Kidney (tissue), 22 donors: ENCODE results near the gene RAB19. TPM values are rescaled to one million over a fixed set of nuclear protein-coding genes. Genes with fewer than 3 reads are reported as not detected.

Source experiments
- DNase-seq, 5 donors: peaks; one replicate each; pipeline ENCODE4 v3.0.0-alpha.2; 2013 to 2020
- FAIRE-seq: peaks from 2 replicates; lab custom pipeline; 2012; peaks lifted over from hg19 to GRCh38; lab: Jason Lieb, UNC
- H3K27ac ChIP-seq, 2 donors: one replicate each; pipeline ENCODE4 v1.7.0; 2013; ENCODE audit warnings: low read depth in 2 of 2, low read length in 2 of 2, inconsistent platforms in 1 of 2
- H3K27me3 ChIP-seq: one replicate; pipeline ENCODE4 v1.7.1; 2013; ENCODE audit warnings: low read length, inconsistent platforms; ENCODE audit not compliant: control insufficient read depth, insufficient read depth
- H3K36me3 ChIP-seq, 3 donors: one replicate each; pipeline versions ENCODE4 v1.7.0 to v1.7.1; 2013; ENCODE audit warnings: low read length in 3 of 3, control low read depth in 1 of 3, inconsistent platforms in 1 of 3; ENCODE audit not compliant: insufficient read depth in 3 of 3, control insufficient read depth in 2 of 3
- H3K4me1 ChIP-seq, 3 donors: one replicate each; pipeline versions ENCODE4 v1.7.0 to v1.7.1; 2013; ENCODE audit warnings: low read length in 3 of 3, inconsistent platforms in 1 of 3, low read depth in 1 of 3; ENCODE audit not compliant: control insufficient read depth in 2 of 3, insufficient read depth in 2 of 3
- H3K4me3 ChIP-seq, 3 donors: one replicate each; pipeline versions ENCODE4 v1.7.0 to v1.8.1; 2013; ENCODE audit warnings: low read length in 3 of 3, control low read depth in 1 of 3, inconsistent platforms in 1 of 3
- H3K9ac ChIP-seq, 3 donors: one replicate each; pipeline versions ENCODE4 v1.7.0 to v1.7.1; 2013; ENCODE audit warnings: low read length in 3 of 3, control low read depth in 1 of 3, inconsistent platforms in 1 of 3
- H3K9me3 ChIP-seq, 3 donors: one replicate each; pipeline versions ENCODE4 v1.7.0 to v1.7.1; 2013; ENCODE audit warnings: low read length in 3 of 3, control low read depth in 1 of 3, inconsistent platforms in 1 of 3; ENCODE audit not compliant: control insufficient read depth in 2 of 3, insufficient read depth in 1 of 3
- CTCF ChIP-seq: IDR thresholded peaks from 3 replicates; pipeline ENCODE4 v1.5.1; 2012; ENCODE audit warnings: mild to moderate bottlenecking, moderate library complexity, borderline replicate concordance; ENCODE audit not compliant: insufficient read depth; ENCODE audit errors: extremely low read depth
- intact Hi-C: fragments of 100-400 bp; cut with DNase I; formaldehyde crosslinking; loops from one replicate; pipeline ENCODE4 v1.11.1; 2022
- long read RNA-seq, 10 donors: library from polyadenylated mRNA in 1 of 10; unstranded in 1 of 10; transcript quantifications; one replicate each; pipeline ENCODE4 v2.0.0 and lab custom pipeline, GENCODE V29; 2021 to 2026
- polyA plus RNA-seq: library from polyadenylated mRNA; stranded (reverse); fragments of 350-450 nt; fragmentation: Illumina TruSeq; extraction: RNeasy Lipid Tissue Mini Kit (QIAGEN cat#74804); gene quantifications from one replicate; pipeline ENCODE4 v1.2.3, GENCODE V29; 2014; ENCODE audit warnings: low read depth, low replicate concordance; ENCODE audit not compliant: insufficient read depth
- total RNA-seq: library from RNA; stranded (reverse); fragmentation: NEBNext Ultra II Directional; extraction: Animal tissue kit (Norgen Biotek cat#: 25700); gene quantifications from one replicate; pipeline ENCODE4 v1.2.1, GENCODE V29; 2021
- donor health status: control.
- donor health status: control.
- donor health status: control.
- donor health status: control.
- donor health status: control.
- donor health status: DM: yes; HTN: yes; CAD: no.
- donor health status: Normal renal cell carcinoma (clear cell type).

The RAB19 gene
- total RNA-seq (11.5 TPM), polyA plus RNA-seq (0.82 TPM)
- long read RNA-seq, donor 1, partial matches to known transcripts: 46 of 46 reads
- long read RNA-seq, donor 1, other reads (novel, unspliced or antisense): 0 of 46 reads
- long read RNA-seq, donor 2: 0 reads
- long read RNA-seq, donor 3, partial matches to known transcripts: 0 of 1 reads
- long read RNA-seq, donor 3, other reads (novel, unspliced or antisense): 0 of 1 reads
- long read RNA-seq, donor 4, partial matches to known transcripts: 0 of 1 reads
- long read RNA-seq, donor 4, other reads (novel, unspliced or antisense): 0 of 1 reads
- long read RNA-seq, donor 5: 0 reads
- long read RNA-seq, donor 6, partial matches to known transcripts: 0 of 1 reads
- long read RNA-seq, donor 6, other reads (novel, unspliced or antisense): 0 of 1 reads
- long read RNA-seq, donor 7, partial matches to known transcripts: 0 of 4 reads
- long read RNA-seq, donor 7, other reads (novel, unspliced or antisense): 1 of 4 reads
- long read RNA-seq, donor 8: 0 reads
- long read RNA-seq, donor 9: 0 reads
- long read RNA-seq, donor 10, partial matches to known transcripts: 5 of 5 reads
- long read RNA-seq, donor 10, other reads (novel, unspliced or antisense): 0 of 5 reads

- Histone ChIP-seq H3K4me1 (peaks cover 0 to 4% (median 2%) of the 10 kb centered on the region in 3 donors), H3K4me3 (peak within 1 kb of the TSS; percentile 69 to 75 (median 70)), H3K9me3 (no peaks in the 10 kb centered on the region), H3K27ac (peak within 1 kb of the TSS; percentile 20 to 73), H3K9ac (peak within 1 kb of the TSS in 2 of 3 donors; percentile 28 to 59), H3K36me3 (no peaks in the 10 kb centered on the region), H3K27me3 (no peaks in the 10 kb centered on the region)
- DNase-seq (peak; percentile 66 to 86 (median 74)), FAIRE-seq (no peak)
- intact Hi-C loops: no loop called here
- no peak for TF ChIP-seq CTCF
Observed at GRCh38 chr7:140403878-140404564, at the start of gene RAB19. Gene RAB19 (plus strand): TSS chr7:140404058. CDS start chr7:140407647, 3,589 bp downstream.

GRCh38 chr7:140358024-140358411 lies 45.8 kb upstream of the RAB19 start:
- peaks cover 0 to 2% (median 0%) of the 10 kb centered on the region in 3 donors for H3K4me1 ChIP-seq
- peaks cover 3 to 10% (median 8%) of the 10 kb centered on the region in 3 donors for H3K36me3 ChIP-seq
- no peaks in the 10 kb centered on the region for H3K9me3 ChIP-seq
- DNase-seq (no peak), FAIRE-seq (no peak)
- no peak overlapping the region for H3K4me3 ChIP-seq
- H3K27ac ChIP-seq: no peak overlapping the region
- intact Hi-C loops: no loop called here
- no peak for TF ChIP-seq CTCF
- no peak overlapping the region for H3K9ac ChIP-seq
- H3K27me3 ChIP-seq: no peaks in the 10 kb centered on the region

- no peak for DNase-seq
- peaks cover 0 to 2% (median 0%) of the 10 kb centered on the region in 3 donors for H3K4me1 ChIP-seq
- no peak for FAIRE-seq
- no peak overlapping the region for H3K9ac ChIP-seq
- H3K27ac ChIP-seq: peak overlapping the region in 1 of 2 donors; percentile 51
- TF ChIP-seq CTCF: no peak
- intact Hi-C loops: no loop called here
- H3K9me3 ChIP-seq: no peaks in the 10 kb centered on the region
- H3K36me3 ChIP-seq: peaks cover 3 to 8% (median 7%) of the 10 kb centered on the region in 3 donors
- H3K4me3 ChIP-seq: no peak overlapping the region
- no peaks in the 10 kb centered on the region for H3K27me3 ChIP-seq
Observed at GRCh38 chr7:140358412-140359051, 45.3 kb upstream of the RAB19 start.
